DOHH2 (cell line): ENCODE measurements around the gene COMMD9.

Experiments
- CTCF ChIP-seq: fragments of 200-600 bp; sonication (generic); IDR thresholded peaks from one replicate; pipeline ENCODE4 v1.5.1; 2014; ENCODE audit warnings: antibody characterized with exemption, mild to moderate bottlenecking, low read depth, low read length; ENCODE audit not compliant: poor library complexity, severe bottlenecking
- EZH2phosphoT487 ChIP-seq: fragments of 200-600 bp; sonication (generic); IDR thresholded peaks from 2 replicates; pipeline ENCODE4 v1.6.1; 2017; ENCODE audit warnings: borderline replicate concordance, mild to moderate bottlenecking, antibody characterized with exemption, low read length, moderate library complexity, mixed read lengths

- TF ChIP-seq CTCF (no peak), EZH2phosphoT487 (no peak)
Measured at GRCh38 chr11:36312611-36313472, 23.6 kb upstream of the COMMD9 start.
